Right atrium auricular region (tissue), 2 donors: ENCODE results near the gene TRIM47. TPM values are rescaled to one million over a fixed set of nuclear protein-coding genes. Genes with fewer than 3 reads are reported as not detected.
"Not testable (repeated sequence)": the region's sequence is repeated elsewhere in the genome, so short reads cannot be mapped to it uniquely, and the experiment has no call there.

ENCODE experiments used
- DNase-seq: peaks from one replicate; pipeline ENCODE4 v3.0.0-alpha.2; 2019; ENCODE audit warnings: low spot score
- H3K27ac ChIP-seq, 2 donors: fragments of 200-600 bp; sonication (generic); 1 replicate in 1 of 2; 2 replicates in 1 of 2; pipeline ENCODE4 v1.5.1; 2016 to 2019
- H3K27me3 ChIP-seq, 2 donors: fragments of 200-600 bp; sonication (generic); one replicate each; pipeline versions ENCODE4 v1.5.1 to v1.6.0; 2017 to 2019
- H3K36me3 ChIP-seq: fragments of 200-600 bp; sonication (generic); one replicate; pipeline ENCODE4 v1.5.1; 2016
- H3K4me1 ChIP-seq, 2 donors: fragments of 200-600 bp; sonication (generic); one replicate each; pipeline versions ENCODE4 v1.5.1 to v1.6.0; 2017 to 2019
- H3K4me3 ChIP-seq, 2 donors: fragments of 200-600 bp; sonication (generic); 1 replicate in 1 of 2; 2 replicates in 1 of 2; pipeline ENCODE4 v1.5.1; 2017 to 2019; ENCODE audit warnings: mild to moderate bottlenecking in 1 of 2, moderate library complexity in 1 of 2
- H3K9me3 ChIP-seq, 2 donors: fragments of 200-600 bp; sonication (generic); one replicate each; pipeline ENCODE4 v1.5.1; 2019
- CTCF ChIP-seq, 2 donors: fragments of 200-600 bp; sonication (generic); IDR thresholded peaks; one replicate each; pipeline ENCODE4 v1.5.1; 2019; ENCODE audit warnings: antibody characterized with exemption in 2 of 2
- total RNA-seq, 2 donors: library from RNA; depleted of rRNA; stranded (reverse); fragments of >200 nt; gene quantifications; one replicate each; pipeline ENCODE4 v1.1.0, GENCODE V29; 2016

TRIM47 gene
- total RNA-seq, 2 donors from 2014 or later: 16.8 to 24.8 TPM

- H3K27ac ChIP-seq: peak overlapping the region; percentile 85 to 88
- peak overlapping the region in 1 of 2 donors; percentile 21 for H3K4me3 ChIP-seq
- no peaks in the 10 kb centered on the region for H3K9me3 ChIP-seq
- peaks cover 8% of the 10 kb centered on the region for H3K36me3 ChIP-seq
- H3K27me3 ChIP-seq: no peaks in the 10 kb centered on the region
- peaks cover 0 to 58% of the 10 kb centered on the region in 2 donors for H3K4me1 ChIP-seq
- TF ChIP-seq CTCF (IDR thresholded peaks at IDR 0.05): no peak
- DNase-seq: no peak
These were observed 8.9 kb downstream of the TRIM47 start for GRCh38 chr17:75869282-75870141.

DNA sequence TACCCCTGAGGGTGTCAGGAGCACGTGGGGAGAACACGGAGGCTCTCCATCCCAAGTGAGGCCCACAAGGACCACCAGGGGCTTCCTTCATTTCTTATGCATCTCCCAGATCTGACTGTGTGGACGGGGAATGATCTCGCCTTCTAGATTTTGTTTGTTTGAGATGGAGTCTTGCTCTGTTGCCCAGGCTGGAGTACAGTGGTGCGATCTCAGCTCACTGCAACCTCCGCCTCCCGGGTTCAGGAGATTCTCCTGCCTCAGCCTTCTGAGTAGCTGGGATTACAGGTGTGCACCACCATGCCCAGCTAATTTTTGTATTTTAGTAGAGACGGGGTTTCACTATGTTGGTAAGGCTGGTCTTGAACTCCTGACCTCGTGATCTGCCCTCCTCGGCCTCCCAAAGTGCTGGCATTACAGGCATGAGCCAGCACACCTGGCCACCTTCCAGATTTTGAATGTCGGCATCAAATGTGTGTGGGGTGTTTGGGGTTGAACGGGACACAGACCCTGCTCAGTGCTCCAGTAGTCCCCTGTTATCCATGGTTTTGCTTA lies 9.6 kb downstream of the TRIM47 start:
- H3K4me3 ChIP-seq, H3K27me3 ChIP-seq, H3K9me3 ChIP-seq, H3K36me3 ChIP-seq, DNase-seq: not testable (repeated sequence)
- H3K27ac ChIP-seq: peak overlapping the region; percentile 85 to 88
- H3K4me1 ChIP-seq: peaks cover 0 to 59% of the 10 kb centered on the region in 2 donors

- Histone ChIP-seq H3K4me1 (peaks cover 0 to 37% of the 10 kb centered on the region in 2 donors), H3K27ac (peak overlapping the region; percentile 18 to 69)
- H3K9me3 ChIP-seq, H3K36me3 ChIP-seq, H3K27me3 ChIP-seq, DNase-seq, H3K4me3 ChIP-seq: not testable (repeated sequence)
These were observed 12.8 kb downstream of the TRIM47 start for GRCh38 chr17:75865404-75866188.

GRCh38 chr17:75864887-75865286 lies 13.5 kb downstream of the TRIM47 start:
- H3K36me3 ChIP-seq, DNase-seq, H3K27me3 ChIP-seq, H3K4me3 ChIP-seq, H3K9me3 ChIP-seq: not testable (repeated sequence)
- Histone ChIP-seq H3K27ac (peak overlapping the region; percentile 18 to 69), H3K4me1 (peaks cover 0 to 30% of the 10 kb centered on the region in 2 donors)

DNA sequence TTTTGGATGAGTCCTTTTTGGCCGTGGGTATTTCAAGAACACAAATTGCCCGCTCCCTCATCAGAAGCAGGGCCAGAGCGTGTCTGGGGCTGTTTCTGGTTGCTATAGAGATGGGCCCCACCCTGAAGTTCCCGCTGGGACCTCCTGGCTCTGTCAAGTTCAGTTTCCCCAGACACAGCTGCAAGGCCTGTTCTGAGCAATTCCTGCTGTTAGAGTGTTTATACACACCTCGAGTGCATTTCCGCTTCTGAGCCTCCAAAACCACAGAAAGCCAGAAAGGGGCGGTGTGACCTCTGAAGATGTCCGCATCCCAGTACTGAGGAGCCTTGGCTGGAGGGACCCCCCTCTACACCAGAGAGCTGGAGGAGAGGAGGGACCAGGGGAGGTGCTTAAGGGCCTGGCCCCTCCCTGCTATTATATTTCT lies 13.9 kb downstream of the TRIM47 start:
- peak overlapping the region; percentile 18 to 69 for H3K27ac ChIP-seq
- no peaks in the 10 kb centered on the region for H3K9me3 ChIP-seq
- no peak overlapping the region for H3K4me3 ChIP-seq
- peaks cover 0 to 26% of the 10 kb centered on the region in 2 donors for H3K4me1 ChIP-seq
- no peaks in the 10 kb centered on the region for H3K27me3 ChIP-seq
- no peak for TF ChIP-seq CTCF (IDR thresholded peaks at IDR 0.05)
- H3K36me3 ChIP-seq: no peaks in the 10 kb centered on the region
- peak; percentile 89 for DNase-seq

- DNase-seq: no peak
- no peak for TF ChIP-seq CTCF (IDR thresholded peaks at IDR 0.05)
- Histone ChIP-seq H3K4me1 (peaks cover 0 to 21% of the 10 kb centered on the region in 2 donors), H3K27ac (peak overlapping the region in 1 of 2 donors; percentile 47), H3K4me3 (no peak overlapping the region), H3K27me3 (no peaks in the 10 kb centered on the region), H3K36me3 (no peaks in the 10 kb centered on the region), H3K9me3 (no peaks in the 10 kb centered on the region)
These were observed 16.5 kb downstream of the TRIM47 start for GRCh38 chr17:75861927-75862317.

DNA sequence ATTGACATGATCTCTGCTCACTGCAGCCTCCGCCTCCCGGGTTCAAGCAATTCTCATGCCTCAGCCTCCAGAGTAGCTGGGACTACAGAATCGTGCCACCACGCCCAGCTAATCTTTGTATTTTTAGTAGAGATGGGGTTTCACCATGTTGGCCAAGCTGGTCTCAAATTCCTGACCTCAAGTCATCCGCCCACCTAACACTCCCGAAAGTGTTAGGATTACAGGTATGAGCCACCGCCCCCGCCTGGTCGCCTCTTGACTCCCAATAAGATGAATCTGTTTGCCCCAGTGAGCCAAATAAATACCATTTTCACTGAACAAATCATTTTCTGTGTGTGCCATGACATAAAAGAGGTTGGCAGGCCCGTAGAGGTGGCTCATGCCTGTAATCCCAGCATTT lies 19.0 kb downstream of the TRIM47 start:
- H3K4me3 ChIP-seq, DNase-seq, H3K27me3 ChIP-seq, H3K36me3 ChIP-seq, H3K9me3 ChIP-seq: not testable (repeated sequence)
- peaks cover 0 to 25% of the 10 kb centered on the region in 2 donors for H3K4me1 ChIP-seq
- peak overlapping the region; percentile 66 for H3K27ac ChIP-seq
